Stimulated activated memory B cell treated with anti-CD40 and anti-IgM and Interleukin-4, amounts not matched to agents 10 μg/mL and 1 μg/mL and 100 μg/mL, for 72 hours (primary cell): ENCODE results near the gene CA10.

Experiments used
- ATAC-seq: fragments of 150-1000 bp; cut with Tn5 transposase; 2 replicates; pipeline ENCODE4 v1.10.0; 2021
- H3K27ac Mint-ChIP-seq: one replicate; pipeline ENCODE4 v1.8.0; 2022; ENCODE audit warnings: mild to moderate bottlenecking, mixed read lengths
- H3K27me3 Mint-ChIP-seq: one replicate; pipeline ENCODE4 v1.8.0; 2022; ENCODE audit warnings: mixed read lengths
- H3K36me3 Mint-ChIP-seq: one replicate; pipeline ENCODE4 v1.8.0; 2022; ENCODE audit warnings: mixed read lengths
- H3K4me1 Mint-ChIP-seq: one replicate; pipeline ENCODE4 v1.8.0; 2022; ENCODE audit warnings: mixed read lengths
- H3K4me3 Mint-ChIP-seq: one replicate; pipeline ENCODE4 v1.8.0; 2022; ENCODE audit warnings: mild to moderate bottlenecking, moderate library complexity, mixed read lengths
- H3K9me3 Mint-ChIP-seq: one replicate; pipeline ENCODE4 v1.8.0; 2022; ENCODE audit warnings: mixed read lengths

The CA10 gene

DNA sequence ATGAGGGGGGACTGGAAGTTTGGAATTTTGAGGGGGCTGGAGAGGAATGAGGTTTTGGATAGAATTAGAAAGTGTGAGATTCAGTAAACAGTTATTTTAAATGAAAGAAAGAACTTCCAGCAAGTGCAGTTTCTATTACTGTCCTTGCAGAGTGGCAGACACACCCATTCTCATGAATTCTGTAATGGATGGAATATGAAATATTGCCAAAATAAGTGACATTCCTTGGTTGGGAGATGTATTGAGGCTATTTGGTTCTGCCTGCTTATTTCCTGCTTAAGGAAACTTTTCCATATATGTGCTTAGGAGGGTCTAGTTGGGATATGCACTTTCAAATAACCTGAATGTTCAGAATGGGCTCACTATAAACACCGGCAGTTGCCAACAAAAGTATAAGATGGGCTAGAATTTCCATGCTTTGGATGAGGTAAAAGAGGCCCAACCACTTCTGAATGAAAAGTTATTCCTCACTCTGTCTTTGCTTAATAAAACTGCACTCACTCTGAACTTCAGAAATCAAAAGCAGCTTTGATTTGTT, 434.4 kb downstream of the CA10 start:
- H3K27ac Mint-ChIP-seq: no peak overlapping the region
- no peak overlapping the region for H3K4me3 Mint-ChIP-seq
- H3K36me3 Mint-ChIP-seq: no peaks in the 10 kb centered on the region
- peaks cover 7% of the 10 kb centered on the region for H3K9me3 Mint-ChIP-seq
- peaks cover 11% of the 10 kb centered on the region for H3K27me3 Mint-ChIP-seq
- peaks cover 6% of the 10 kb centered on the region for H3K4me1 Mint-ChIP-seq
- ATAC-seq: no peak

DNA sequence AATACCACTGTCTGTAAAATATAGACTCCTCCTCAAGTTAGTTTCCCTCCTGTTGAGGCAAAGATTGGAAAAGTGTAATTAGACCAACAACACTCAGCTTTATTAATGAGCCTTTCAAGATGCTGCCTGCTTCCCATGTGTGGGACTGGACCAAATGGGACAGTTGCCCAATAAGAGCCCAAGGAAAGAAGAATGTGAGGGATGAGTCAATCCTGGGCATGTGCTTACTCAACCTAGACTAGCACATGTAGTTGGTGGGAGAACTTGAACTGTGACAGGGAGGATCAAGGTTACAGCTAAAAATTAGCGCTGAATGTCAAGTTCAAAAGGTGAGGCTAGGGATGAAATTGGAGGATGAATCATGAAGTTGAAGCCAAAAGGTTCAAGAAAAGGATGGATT, 435.5 kb downstream of the CA10 start:
- H3K4me3 Mint-ChIP-seq: no peak overlapping the region
- peaks cover 8% of the 10 kb centered on the region for H3K27me3 Mint-ChIP-seq
- no peaks in the 10 kb centered on the region for H3K36me3 Mint-ChIP-seq
- ATAC-seq: no peak
- no peak overlapping the region for H3K27ac Mint-ChIP-seq
- peaks cover 7% of the 10 kb centered on the region for H3K9me3 Mint-ChIP-seq
- H3K4me1 Mint-ChIP-seq: peaks cover 6% of the 10 kb centered on the region

DNA sequence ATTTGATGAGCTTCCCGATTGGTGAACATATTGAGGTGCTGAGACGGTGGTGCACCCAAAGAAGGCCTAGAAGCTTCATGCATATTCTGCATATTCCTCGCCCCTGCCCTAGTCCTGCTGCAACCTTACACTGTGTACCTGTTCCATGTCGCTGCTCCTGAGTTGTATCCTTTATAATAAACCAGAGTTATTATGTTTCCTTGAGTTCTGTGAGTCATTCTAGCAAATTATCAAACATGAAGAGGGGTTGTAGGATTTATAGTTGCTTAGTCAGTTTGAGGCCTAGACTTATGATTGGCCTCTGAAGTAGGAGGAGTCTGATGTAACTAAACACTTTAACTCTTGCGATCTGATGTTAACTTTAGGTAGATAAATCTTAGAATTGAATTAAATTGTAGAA, 436.8 kb downstream of the CA10 start:
- Mint-ChIP-seq H3K36me3 (no peaks in the 10 kb centered on the region), H3K4me3 (no peak overlapping the region), H3K27me3 (peaks cover 8% of the 10 kb centered on the region), H3K4me1 (peaks cover 6% of the 10 kb centered on the region), H3K9me3 (peaks cover 7% of the 10 kb centered on the region), H3K27ac (no peak overlapping the region)
- ATAC-seq: no peak

DNA sequence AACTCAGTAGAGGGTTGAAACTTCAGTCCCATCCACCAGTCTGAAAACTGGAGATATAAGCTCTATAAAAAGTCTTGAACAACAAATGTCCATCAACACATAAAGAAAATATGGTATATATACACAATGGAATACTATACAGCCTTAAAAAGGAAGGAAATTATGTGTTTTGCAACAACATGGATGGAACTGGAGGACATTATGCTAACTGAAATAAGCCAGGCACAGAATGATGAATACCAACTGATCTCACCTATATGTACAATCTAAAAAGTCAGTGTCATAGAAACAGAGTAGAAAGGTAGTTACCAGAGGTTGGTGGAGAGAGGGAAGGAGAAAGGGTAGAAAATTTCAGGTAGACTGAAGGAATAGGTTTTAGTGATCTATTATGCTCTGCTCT, 438.1 kb downstream of the CA10 start:
- peaks cover 8% of the 10 kb centered on the region for H3K27me3 Mint-ChIP-seq
- H3K4me1 Mint-ChIP-seq: peaks cover 5% of the 10 kb centered on the region
- no peaks in the 10 kb centered on the region for H3K36me3 Mint-ChIP-seq
- ATAC-seq: no peak
- H3K4me3 Mint-ChIP-seq: no peak overlapping the region
- peaks cover 7% of the 10 kb centered on the region for H3K9me3 Mint-ChIP-seq
- H3K27ac Mint-ChIP-seq: no peak overlapping the region

DNA sequence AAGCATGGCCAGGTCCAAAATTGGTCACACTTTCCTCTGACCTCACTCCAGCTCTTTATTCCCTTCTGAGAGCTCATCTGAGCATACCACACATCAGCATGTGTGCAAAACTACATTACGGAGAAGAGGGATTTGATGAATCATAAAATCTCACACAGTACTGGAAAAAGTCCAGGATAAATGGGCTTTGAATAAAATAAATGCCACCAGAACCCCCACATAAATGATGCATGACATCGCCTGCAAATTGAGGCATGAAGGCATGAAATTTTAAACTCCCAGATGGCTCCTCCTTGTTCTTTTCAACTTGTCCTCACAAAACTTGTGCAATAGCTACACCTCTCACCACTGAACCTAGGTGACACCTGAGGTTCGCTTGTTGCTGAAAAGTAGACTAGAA, 439.5 kb downstream of the CA10 start:
- Mint-ChIP-seq H3K4me1 (no peaks in the 10 kb centered on the region), H3K4me3 (no peak overlapping the region), H3K36me3 (no peaks in the 10 kb centered on the region), H3K27me3 (peaks cover 8% of the 10 kb centered on the region), H3K27ac (no peak overlapping the region), H3K9me3 (peaks cover 7% of the 10 kb centered on the region)
- ATAC-seq: no peak

DNA sequence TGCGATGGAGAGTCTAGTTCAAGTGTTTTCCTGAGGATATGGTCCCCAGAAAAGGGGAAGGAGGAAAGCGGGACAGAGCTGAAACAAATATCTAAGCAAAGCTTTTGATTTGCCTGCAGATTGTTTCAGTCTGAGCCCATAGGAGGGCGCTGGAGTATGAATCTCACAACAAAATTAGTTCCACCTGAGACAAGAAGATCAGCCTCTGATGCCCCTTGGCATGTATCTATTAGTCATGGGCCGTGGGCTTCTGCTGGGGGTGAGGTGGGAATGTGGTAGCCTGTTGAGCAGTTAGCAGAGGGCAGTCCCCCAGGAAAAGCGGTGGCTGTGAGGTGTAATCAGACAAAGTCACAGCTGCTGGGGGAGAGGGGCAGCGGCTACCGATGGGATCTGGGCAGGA, 446.9 kb downstream of the CA10 start:
- Mint-ChIP-seq H3K4me3 (no peak overlapping the region), H3K36me3 (no peaks in the 10 kb centered on the region), H3K27ac (no peak overlapping the region), H3K27me3 (peaks cover 8% of the 10 kb centered on the region), H3K9me3 (no peaks in the 10 kb centered on the region), H3K4me1 (no peaks in the 10 kb centered on the region)
- no peak for ATAC-seq

DNA sequence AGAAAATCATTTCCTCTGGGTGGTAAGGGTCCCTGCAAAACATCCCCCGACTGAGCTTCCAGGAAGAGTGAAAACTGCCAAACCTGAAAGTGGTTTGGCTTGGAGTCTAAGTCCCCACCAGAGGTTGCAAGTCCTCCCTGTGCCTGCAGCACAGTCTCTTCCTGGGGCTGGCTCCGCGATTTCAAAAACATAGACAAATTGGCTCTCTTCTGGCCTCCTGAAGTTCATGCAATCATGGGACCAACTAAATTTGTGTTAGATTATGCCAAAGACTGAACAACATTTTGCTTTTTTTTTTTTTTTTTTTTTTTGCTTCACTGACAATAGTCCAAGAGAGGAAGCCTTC, 447.9 kb downstream of the CA10 start:
- H3K27ac Mint-ChIP-seq: no peak overlapping the region
- H3K4me3 Mint-ChIP-seq: no peak overlapping the region
- no peak for ATAC-seq
- peaks cover 9% of the 10 kb centered on the region for H3K27me3 Mint-ChIP-seq
- no peaks in the 10 kb centered on the region for H3K4me1 Mint-ChIP-seq
- H3K36me3 Mint-ChIP-seq: no peaks in the 10 kb centered on the region
- H3K9me3 Mint-ChIP-seq: no peaks in the 10 kb centered on the region

DNA sequence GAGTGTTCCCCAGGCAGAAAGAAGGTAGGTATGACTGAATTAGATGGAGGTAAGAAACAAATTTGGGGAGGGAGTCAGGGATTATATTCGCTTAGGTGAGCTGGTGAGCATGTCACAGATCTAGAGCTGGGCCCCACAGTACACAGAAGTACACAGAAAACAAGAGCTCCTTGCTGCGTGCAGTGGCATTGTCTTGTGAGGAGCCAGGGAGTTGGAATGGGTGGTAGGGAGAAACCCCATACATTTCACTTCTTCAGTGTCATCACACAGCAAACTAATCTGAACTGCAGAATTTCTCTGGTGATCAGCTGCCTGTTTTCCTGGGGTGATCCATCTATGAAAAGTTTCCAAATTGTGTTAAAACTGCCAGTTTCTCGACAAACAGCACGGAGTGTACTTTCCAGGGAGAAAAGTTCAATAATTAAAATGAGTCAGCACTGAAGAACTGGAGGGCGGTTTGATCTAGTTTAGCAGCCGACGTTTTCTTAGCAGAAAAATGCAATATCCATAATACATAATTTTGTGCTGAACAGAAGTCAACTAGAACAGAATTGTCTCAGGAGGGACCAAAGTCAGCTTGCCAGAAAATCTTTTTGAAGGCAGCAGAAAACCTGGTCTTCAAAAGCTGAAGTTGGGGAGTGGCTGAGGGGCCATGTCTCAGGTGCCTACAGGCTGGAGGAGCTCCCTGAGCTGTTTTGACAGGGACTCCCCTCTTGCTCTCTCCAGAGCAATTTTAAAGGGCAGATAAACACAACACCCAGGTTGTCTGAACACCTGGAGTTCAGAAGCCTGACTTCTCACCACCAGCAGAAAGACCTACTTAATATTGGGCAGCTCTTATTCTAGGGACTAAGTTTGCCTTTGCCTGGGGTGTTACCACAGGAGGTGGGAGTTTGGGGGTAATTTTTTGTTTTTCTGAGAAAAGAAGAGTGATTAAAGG, 448.6 kb downstream of the CA10 start:
- Mint-ChIP-seq H3K27me3 (peaks cover 9% of the 10 kb centered on the region), H3K4me3 (no peak overlapping the region), H3K27ac (no peak overlapping the region), H3K9me3 (no peaks in the 10 kb centered on the region), H3K4me1 (no peaks in the 10 kb centered on the region), H3K36me3 (no peaks in the 10 kb centered on the region)
- no peak for ATAC-seq

DNA sequence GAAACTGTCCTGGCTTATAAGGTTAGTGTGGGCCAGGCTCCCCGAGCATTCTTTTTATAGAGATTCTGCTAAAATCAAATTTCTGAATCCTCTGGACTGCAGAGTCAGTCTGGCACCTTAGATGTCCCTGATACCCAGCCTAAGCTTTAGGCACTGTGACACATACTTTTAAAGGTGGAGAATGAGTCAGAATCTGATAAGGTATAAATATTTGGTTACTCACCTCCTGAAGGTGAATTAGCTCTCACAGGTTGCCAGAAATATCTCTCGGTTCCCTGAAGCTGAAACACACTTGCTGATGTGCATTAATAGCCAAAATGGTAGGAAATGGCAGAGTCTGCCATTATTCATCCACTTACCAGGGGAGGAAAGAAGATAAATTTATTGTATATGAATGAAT, 451.3 kb downstream of the CA10 start:
- no peak overlapping the region for H3K27ac Mint-ChIP-seq
- H3K27me3 Mint-ChIP-seq: peaks cover 9% of the 10 kb centered on the region
- no peaks in the 10 kb centered on the region for H3K4me1 Mint-ChIP-seq
- no peaks in the 10 kb centered on the region for H3K9me3 Mint-ChIP-seq
- ATAC-seq: no peak
- H3K4me3 Mint-ChIP-seq: no peak overlapping the region
- H3K36me3 Mint-ChIP-seq: no peaks in the 10 kb centered on the region

DNA sequence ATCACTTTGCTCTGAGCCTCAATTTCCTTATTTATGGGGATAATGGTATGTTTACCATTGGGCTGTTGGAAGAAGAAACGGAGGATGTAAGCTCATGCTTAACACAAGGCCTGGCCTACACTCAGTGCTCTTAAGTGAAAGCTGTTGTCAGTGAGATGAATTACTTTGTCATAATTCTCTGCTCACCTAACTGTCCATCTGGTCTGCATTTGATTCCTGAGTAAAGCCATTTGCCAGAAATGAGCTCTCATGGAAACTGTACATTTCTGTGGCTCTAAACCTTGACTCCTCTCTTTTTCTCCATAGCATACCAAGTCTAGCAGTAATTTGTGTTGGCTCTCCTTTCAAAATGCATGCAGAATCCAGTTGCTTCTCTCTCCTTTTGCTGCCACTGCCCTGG, 452.4 kb downstream of the CA10 start:
- Mint-ChIP-seq H3K27me3 (peaks cover 9% of the 10 kb centered on the region), H3K4me3 (no peak overlapping the region), H3K27ac (no peak overlapping the region), H3K4me1 (no peaks in the 10 kb centered on the region), H3K9me3 (no peaks in the 10 kb centered on the region), H3K36me3 (no peaks in the 10 kb centered on the region)
- ATAC-seq: no peak

DNA sequence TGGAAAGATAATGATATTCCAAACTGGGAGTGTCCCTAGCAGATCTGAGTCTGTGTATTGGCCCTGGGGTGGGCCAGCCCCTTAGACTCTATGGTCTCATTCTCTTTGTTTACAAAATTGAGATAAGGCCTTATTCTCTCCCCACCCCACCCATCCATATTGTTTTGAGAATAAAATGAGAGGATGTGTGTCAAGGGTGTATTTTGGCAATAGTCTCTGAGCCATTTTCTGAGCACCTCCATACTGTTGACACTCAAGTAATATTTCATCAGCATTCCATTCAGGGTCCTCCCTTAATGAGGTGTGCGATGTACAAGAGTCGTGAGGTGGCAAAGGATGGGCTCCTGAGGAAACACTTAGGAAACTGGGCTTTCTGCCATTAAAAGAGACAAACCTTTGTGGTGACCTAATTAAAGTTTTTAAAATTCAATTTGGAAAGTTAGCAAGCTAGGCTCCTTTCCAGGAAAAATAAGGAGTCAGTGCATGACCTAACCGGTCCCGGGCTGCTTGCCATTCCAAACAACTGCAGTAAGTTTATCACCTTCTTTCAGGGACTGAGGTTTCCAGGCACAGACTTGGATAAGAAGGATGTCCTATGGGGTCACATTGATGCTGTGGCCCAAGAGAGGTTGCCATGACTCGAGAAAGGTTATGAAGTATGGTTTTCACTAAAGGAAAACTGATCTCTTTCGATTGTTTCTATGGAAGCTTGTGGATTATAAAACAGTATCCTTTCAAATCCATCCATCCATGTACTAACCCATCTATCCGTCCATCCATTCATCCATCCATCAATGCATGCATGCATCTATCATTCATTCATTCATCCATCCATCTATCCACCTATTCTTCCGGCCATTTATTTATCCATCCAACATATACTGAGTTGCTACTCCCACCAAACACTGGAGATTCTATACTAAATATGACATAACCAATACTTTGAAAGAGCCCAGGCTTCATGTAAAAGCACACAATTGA, 454.9 kb downstream of the CA10 start:
- peaks cover 9% of the 10 kb centered on the region for H3K27me3 Mint-ChIP-seq
- H3K4me3 Mint-ChIP-seq: no peak overlapping the region
- no peaks in the 10 kb centered on the region for H3K4me1 Mint-ChIP-seq
- H3K9me3 Mint-ChIP-seq: peaks cover 3% of the 10 kb centered on the region
- H3K36me3 Mint-ChIP-seq: no peaks in the 10 kb centered on the region
- H3K27ac Mint-ChIP-seq: no peak overlapping the region
- no peak for ATAC-seq

DNA sequence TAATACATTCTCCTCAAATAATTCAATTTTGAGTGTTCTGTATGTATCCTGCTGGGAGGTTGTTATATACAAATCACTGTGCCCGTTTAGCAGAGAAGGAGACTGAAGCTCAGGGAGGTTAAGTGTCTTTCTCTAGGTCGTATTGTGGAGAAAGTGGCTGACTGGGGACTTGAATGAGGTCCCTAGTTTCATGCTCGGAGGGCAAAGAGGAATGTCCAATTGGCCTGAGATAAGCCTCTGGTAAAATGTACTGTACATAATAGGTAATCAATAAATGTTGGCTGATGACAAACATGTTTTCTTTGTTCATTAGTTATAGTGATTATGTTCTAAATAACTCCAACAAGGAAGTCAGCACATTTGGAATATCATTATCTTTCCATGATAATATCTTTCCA, 455.6 kb downstream of the CA10 start:
- Mint-ChIP-seq H3K4me3 (no peak overlapping the region), H3K27ac (no peak overlapping the region), H3K36me3 (no peaks in the 10 kb centered on the region), H3K27me3 (peaks cover 9% of the 10 kb centered on the region), H3K9me3 (peaks cover 3% of the 10 kb centered on the region), H3K4me1 (no peaks in the 10 kb centered on the region)
- no peak for ATAC-seq

DNA sequence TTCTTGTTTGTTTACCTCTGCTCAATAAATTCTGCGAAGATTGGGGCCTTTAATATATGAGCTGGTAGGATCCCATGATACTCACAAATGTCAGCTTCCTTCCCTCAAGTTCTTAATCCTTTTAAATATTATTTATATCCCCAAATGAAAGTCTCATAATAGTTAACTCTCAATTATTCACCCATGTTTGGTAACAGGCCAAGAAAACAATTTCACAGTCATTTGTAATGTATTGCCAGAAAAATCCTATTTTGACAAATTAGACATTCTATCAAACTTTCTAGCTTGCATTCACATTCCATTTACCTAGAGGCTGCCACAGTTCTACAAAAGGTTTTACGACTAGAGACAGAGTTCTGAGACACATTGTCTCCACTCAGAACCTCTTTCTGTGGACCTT, 457.0 kb downstream of the CA10 start:
- H3K27me3 Mint-ChIP-seq: peaks cover under 1% of the 10 kb centered on the region
- H3K4me1 Mint-ChIP-seq: no peaks in the 10 kb centered on the region
- no peak for ATAC-seq
- no peaks in the 10 kb centered on the region for H3K36me3 Mint-ChIP-seq
- H3K4me3 Mint-ChIP-seq: no peak overlapping the region
- H3K27ac Mint-ChIP-seq: no peak overlapping the region
- peaks cover 3% of the 10 kb centered on the region for H3K9me3 Mint-ChIP-seq

DNA sequence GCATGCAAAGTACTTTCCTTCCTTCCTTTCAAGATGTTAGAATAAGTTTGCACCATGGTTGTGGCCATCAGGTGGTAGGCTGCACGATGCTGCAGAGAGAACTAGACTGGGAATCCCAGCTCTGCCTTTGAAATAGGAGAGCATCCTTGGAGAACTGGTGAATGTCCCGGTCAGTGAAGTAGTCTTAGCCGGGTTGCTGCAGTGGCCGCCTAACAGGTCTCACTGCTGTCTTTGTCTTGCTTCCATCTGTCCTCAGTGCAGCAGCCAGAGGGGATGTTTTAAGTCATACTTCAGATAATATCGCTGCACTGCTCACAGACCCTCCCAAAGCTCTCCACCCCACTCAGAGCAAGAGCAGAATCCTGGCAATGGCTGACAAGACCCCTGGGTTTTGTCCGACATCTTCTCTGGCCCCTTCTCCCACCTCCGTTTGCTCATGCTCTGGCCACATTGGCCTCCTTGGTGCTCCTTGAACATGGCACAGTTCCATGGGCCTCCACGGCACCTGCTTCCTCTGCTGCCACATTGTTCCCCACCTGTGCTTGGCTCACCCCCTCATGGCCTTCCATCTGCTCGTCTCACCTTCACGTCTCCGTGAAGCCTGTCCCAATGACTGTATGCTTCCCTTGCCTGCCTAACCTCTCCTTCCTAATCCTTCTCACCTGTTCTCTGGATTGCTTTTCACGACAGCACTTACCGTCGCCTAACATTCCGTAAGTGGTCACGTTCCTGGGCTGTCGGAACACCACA, 458.3 kb downstream of the CA10 start:
- Mint-ChIP-seq H3K9me3 (peaks cover 4% of the 10 kb centered on the region), H3K4me1 (no peaks in the 10 kb centered on the region), H3K27ac (no peak overlapping the region), H3K4me3 (no peak overlapping the region), H3K27me3 (no peaks in the 10 kb centered on the region), H3K36me3 (no peaks in the 10 kb centered on the region)
- no peak for ATAC-seq

DNA sequence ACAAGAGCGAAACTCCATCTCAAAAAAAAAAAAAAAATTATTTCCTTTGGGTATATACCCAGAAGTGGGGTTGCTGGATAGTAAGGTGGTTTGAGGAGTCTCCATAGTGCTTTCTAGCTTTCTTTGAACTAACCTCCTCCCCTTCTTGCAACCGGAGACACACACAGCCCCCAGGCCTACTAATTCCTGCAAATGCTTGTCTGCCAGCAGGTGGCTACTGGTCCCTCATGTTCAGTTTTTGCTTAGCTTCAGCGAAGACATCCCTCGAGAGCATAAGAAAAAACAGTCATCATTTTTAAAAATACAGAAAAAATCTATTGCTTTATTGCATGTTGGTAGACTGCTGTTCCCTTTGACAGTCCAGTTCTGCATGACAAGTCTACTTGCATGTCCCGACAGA, 459.2 kb downstream of the CA10 start:
- Mint-ChIP-seq H3K9me3 (peaks cover 9% of the 10 kb centered on the region), H3K36me3 (no peaks in the 10 kb centered on the region), H3K4me1 (no peaks in the 10 kb centered on the region), H3K4me3 (no peak overlapping the region), H3K27ac (no peak overlapping the region), H3K27me3 (no peaks in the 10 kb centered on the region)
- no peak for ATAC-seq
